Measurements from ENCODE around the gene RIPK3. TPM values are rescaled to one million over a fixed set of nuclear protein-coding genes. Genes with fewer than 3 reads are reported as not detected.

The RIPK3 gene
- total RNA-seq, 1 experiment from 2014 or later, result 11.0 TPM

GRCh38 chr14:24381363-24382063, 41.7 kb upstream of the RIPK3 start:
- Mint-ChIP-seq H3K27ac (ENCODE audit: unreplicated experiment) (no peak overlapping the region), H3K9me3 (ENCODE audit: low read depth, unreplicated experiment) (no peaks in the 10 kb centered on the region), H3K27me3 (ENCODE audit: unreplicated experiment) (no peaks in the 10 kb centered on the region), H3K36me3 (ENCODE audit: insufficient read depth, unreplicated experiment) (no peaks in the 10 kb centered on the region), H3K4me3 (ENCODE audit: low read depth, unreplicated experiment) (no peak overlapping the region), H3K4me1 (ENCODE audit: low read depth, unreplicated experiment) (no peaks in the 10 kb centered on the region)
- TF ChIP-seq CTCF (IDR thresholded peaks at IDR 0.05; ENCODE audit: unreplicated experiment), result no peak
- CTCF ChIA-PET, result no interaction called here
- DNase-seq, result no peak
- no TSS peak for BruUV-seq (replicated peaks)
- intact Hi-C loops (cut with micrococcal nuclease; ENCODE audit: unreplicated experiment), result no loop called here

GRCh38 chr14:24379907-24380730, 40.3 kb upstream of the RIPK3 start:
- intact Hi-C loops (cut with micrococcal nuclease; ENCODE audit: unreplicated experiment), result no loop called here
- Mint-ChIP-seq H3K4me1 (ENCODE audit: low read depth, unreplicated experiment) (no peaks in the 10 kb centered on the region), H3K27ac (ENCODE audit: unreplicated experiment) (no peak overlapping the region), H3K27me3 (ENCODE audit: unreplicated experiment) (no peaks in the 10 kb centered on the region), H3K4me3 (ENCODE audit: low read depth, unreplicated experiment) (no peak overlapping the region), H3K9me3 (ENCODE audit: low read depth, unreplicated experiment) (no peaks in the 10 kb centered on the region), H3K36me3 (ENCODE audit: insufficient read depth, unreplicated experiment) (no peaks in the 10 kb centered on the region)
- CTCF ChIA-PET, result interaction anchor here (1.4 kb wide), 1 partner anchor 14 kb away, joined by 7 read pairs; no protein-coding TSS in a partner anchor
- no TSS peak for BruUV-seq (replicated peaks)
- no peak for DNase-seq
- TF ChIP-seq CTCF (IDR thresholded peaks at IDR 0.05; ENCODE audit: unreplicated experiment), result no peak

GRCh38 chr14:24378981-24379906, 39.5 kb upstream of the RIPK3 start:
- H3K4me3 Mint-ChIP-seq (ENCODE audit: low read depth, unreplicated experiment), result no peak overlapping the region
- no peaks in the 10 kb centered on the region for H3K4me1 Mint-ChIP-seq (ENCODE audit: low read depth, unreplicated experiment)
- no peak for DNase-seq
- no peak overlapping the region for H3K27ac Mint-ChIP-seq (ENCODE audit: unreplicated experiment)
- no peaks in the 10 kb centered on the region for H3K36me3 Mint-ChIP-seq (ENCODE audit: insufficient read depth, unreplicated experiment)
- H3K9me3 Mint-ChIP-seq (ENCODE audit: low read depth, unreplicated experiment), result no peaks in the 10 kb centered on the region
- no peaks in the 10 kb centered on the region for H3K27me3 Mint-ChIP-seq (ENCODE audit: unreplicated experiment)
- intact Hi-C loops (cut with micrococcal nuclease; ENCODE audit: unreplicated experiment), result no loop called here
- TF ChIP-seq CTCF (IDR thresholded peaks at IDR 0.05; ENCODE audit: unreplicated experiment), result no peak
- no TSS peak for BruUV-seq (replicated peaks)
- CTCF ChIA-PET, result interaction anchor here (1.4 kb wide), 1 partner anchor 13 kb away, joined by 7 read pairs; no protein-coding TSS in a partner anchor

GRCh38 chr14:24378327-24378726, 38.5 kb upstream of the RIPK3 start:
- CTCF ChIA-PET, result no interaction called here
- no peaks in the 10 kb centered on the region for H3K9me3 Mint-ChIP-seq (ENCODE audit: low read depth, unreplicated experiment)
- no peak overlapping the region for H3K4me3 Mint-ChIP-seq (ENCODE audit: low read depth, unreplicated experiment)
- no peak overlapping the region for H3K27ac Mint-ChIP-seq (ENCODE audit: unreplicated experiment)
- no peaks in the 10 kb centered on the region for H3K4me1 Mint-ChIP-seq (ENCODE audit: low read depth, unreplicated experiment)
- TF ChIP-seq CTCF (IDR thresholded peaks at IDR 0.05; ENCODE audit: unreplicated experiment), result no peak
- no peaks in the 10 kb centered on the region for H3K36me3 Mint-ChIP-seq (ENCODE audit: insufficient read depth, unreplicated experiment)
- intact Hi-C loops (cut with micrococcal nuclease; ENCODE audit: unreplicated experiment), result no loop called here
- no peak for DNase-seq
- H3K27me3 Mint-ChIP-seq (ENCODE audit: unreplicated experiment), result no peaks in the 10 kb centered on the region
- BruUV-seq (replicated peaks), result no TSS peak
